ENCODE data around the gene SNX20.

Gene SNX20

GRCh38 chr16:50634947-50635346, 46.2 kb downstream of the SNX20 start:
- Histone ChIP-seq H3K27me3 (ENCODE audit: control insufficient read depth, insufficient read depth, low read length) (no peaks in the 10 kb centered on the region), H3K9me3 (ENCODE audit: control insufficient read depth, insufficient read depth, low read length) (no peaks in the 10 kb centered on the region), H3K4me3 (ENCODE audit: low read depth, low read length) (no peak overlapping the region)

GRCh38 chr16:50634090-50634489, 47.0 kb downstream of the SNX20 start:
- Histone ChIP-seq H3K4me1 (ENCODE audit: control insufficient read depth, insufficient read depth, low read length) (no peaks in the 10 kb centered on the region), H3K9me3 (ENCODE audit: control insufficient read depth, insufficient read depth, low read length) (no peaks in the 10 kb centered on the region), H3K27me3 (ENCODE audit: control insufficient read depth, insufficient read depth, low read length) (no peaks in the 10 kb centered on the region), H3K4me3 (ENCODE audit: low read depth, low read length) (no peak overlapping the region), H3K36me3 (ENCODE audit: control insufficient read depth, insufficient read depth, low read length) (no peaks in the 10 kb centered on the region), H3K9ac (ENCODE audit: low read depth, low read length) (no peak overlapping the region)

More at GRCh38 chr16:50634947-50635346, 46.2 kb downstream of the SNX20 start:
- no peaks in the 10 kb centered on the region for H3K4me1 ChIP-seq (ENCODE audit: control insufficient read depth, insufficient read depth, low read length)
- H3K9ac ChIP-seq (ENCODE audit: low read depth, low read length): no peak overlapping the region
- no peaks in the 10 kb centered on the region for H3K36me3 ChIP-seq (ENCODE audit: control insufficient read depth, insufficient read depth, low read length)

- H3K36me3 ChIP-seq (ENCODE audit: control insufficient read depth, insufficient read depth, low read length): no peaks in the 10 kb centered on the region
- no peaks in the 10 kb centered on the region for H3K9me3 ChIP-seq (ENCODE audit: control insufficient read depth, insufficient read depth, low read length)
- no peak overlapping the region for H3K4me3 ChIP-seq (ENCODE audit: low read depth, low read length)
- no peaks in the 10 kb centered on the region for H3K27me3 ChIP-seq (ENCODE audit: control insufficient read depth, insufficient read depth, low read length)
- no peak overlapping the region for H3K9ac ChIP-seq (ENCODE audit: low read depth, low read length)
- H3K4me1 ChIP-seq (ENCODE audit: control insufficient read depth, insufficient read depth, low read length): no peaks in the 10 kb centered on the region
Observed at GRCh38 chr16:50632927-50633800, 47.9 kb downstream of the SNX20 start.

- no peak overlapping the region for H3K9ac ChIP-seq (ENCODE audit: low read depth, low read length)
Observed at GRCh38 chr16:50631985-50632576, 49.0 kb downstream of the SNX20 start.

GRCh38 chr16:50631249-50631984, 49.7 kb downstream of the SNX20 start:
- Histone ChIP-seq H3K9me3 (ENCODE audit: control insufficient read depth, insufficient read depth, low read length) (no peaks in the 10 kb centered on the region), H3K9ac (ENCODE audit: low read depth, low read length) (no peak overlapping the region), H3K4me1 (ENCODE audit: control insufficient read depth, insufficient read depth, low read length) (no peaks in the 10 kb centered on the region), H3K27me3 (ENCODE audit: control insufficient read depth, insufficient read depth, low read length) (no peaks in the 10 kb centered on the region), H3K36me3 (ENCODE audit: control insufficient read depth, insufficient read depth, low read length) (no peaks in the 10 kb centered on the region), H3K4me3 (ENCODE audit: low read depth, low read length) (no peak overlapping the region)

More at GRCh38 chr16:50631985-50632576, 49.0 kb downstream of the SNX20 start:
- H3K27me3 ChIP-seq (ENCODE audit: control insufficient read depth, insufficient read depth, low read length): no peaks in the 10 kb centered on the region
- no peaks in the 10 kb centered on the region for H3K9me3 ChIP-seq (ENCODE audit: control insufficient read depth, insufficient read depth, low read length)
- no peaks in the 10 kb centered on the region for H3K4me1 ChIP-seq (ENCODE audit: control insufficient read depth, insufficient read depth, low read length)
- H3K4me3 ChIP-seq (ENCODE audit: low read depth, low read length): no peak overlapping the region
- H3K36me3 ChIP-seq (ENCODE audit: control insufficient read depth, insufficient read depth, low read length): no peaks in the 10 kb centered on the region

- no peaks in the 10 kb centered on the region for H3K36me3 ChIP-seq (ENCODE audit: control insufficient read depth, insufficient read depth, low read length)
- no peak overlapping the region for H3K4me3 ChIP-seq (ENCODE audit: low read depth, low read length)
- H3K9me3 ChIP-seq (ENCODE audit: control insufficient read depth, insufficient read depth, low read length): no peaks in the 10 kb centered on the region
- no peak overlapping the region for H3K9ac ChIP-seq (ENCODE audit: low read depth, low read length)
- H3K27me3 ChIP-seq (ENCODE audit: control insufficient read depth, insufficient read depth, low read length): no peaks in the 10 kb centered on the region
- no peaks in the 10 kb centered on the region for H3K4me1 ChIP-seq (ENCODE audit: control insufficient read depth, insufficient read depth, low read length)
Observed at GRCh38 chr16:50630394-50631020, 50.6 kb downstream of the SNX20 start.

GRCh38 chr16:50629334-50629733, 51.8 kb downstream of the SNX20 start:
- H3K4me1 ChIP-seq (ENCODE audit: control insufficient read depth, insufficient read depth, low read length): no peaks in the 10 kb centered on the region
- no peak overlapping the region for H3K9ac ChIP-seq (ENCODE audit: low read depth, low read length)
- no peaks in the 10 kb centered on the region for H3K27me3 ChIP-seq (ENCODE audit: control insufficient read depth, insufficient read depth, low read length)
- no peaks in the 10 kb centered on the region for H3K36me3 ChIP-seq (ENCODE audit: control insufficient read depth, insufficient read depth, low read length)
- H3K4me3 ChIP-seq (ENCODE audit: low read depth, low read length): no peak overlapping the region
- H3K9me3 ChIP-seq (ENCODE audit: control insufficient read depth, insufficient read depth, low read length): no peaks in the 10 kb centered on the region

GRCh38 chr16:50628156-50628802, 52.8 kb downstream of the SNX20 start:
- H3K27me3 ChIP-seq (ENCODE audit: control insufficient read depth, insufficient read depth, low read length): no peaks in the 10 kb centered on the region
- no peaks in the 10 kb centered on the region for H3K36me3 ChIP-seq (ENCODE audit: control insufficient read depth, insufficient read depth, low read length)
- no peaks in the 10 kb centered on the region for H3K9me3 ChIP-seq (ENCODE audit: control insufficient read depth, insufficient read depth, low read length)
- no peaks in the 10 kb centered on the region for H3K4me1 ChIP-seq (ENCODE audit: control insufficient read depth, insufficient read depth, low read length)
- no peak overlapping the region for H3K4me3 ChIP-seq (ENCODE audit: low read depth, low read length)
- no peak overlapping the region for H3K9ac ChIP-seq (ENCODE audit: low read depth, low read length)

GRCh38 chr16:50627419-50627818, 53.7 kb downstream of the SNX20 start:
- no peak overlapping the region for H3K9ac ChIP-seq (ENCODE audit: low read depth, low read length)
- H3K27me3 ChIP-seq (ENCODE audit: control insufficient read depth, insufficient read depth, low read length): no peaks in the 10 kb centered on the region
- H3K4me3 ChIP-seq (ENCODE audit: low read depth, low read length): no peak overlapping the region
- no peaks in the 10 kb centered on the region for H3K4me1 ChIP-seq (ENCODE audit: control insufficient read depth, insufficient read depth, low read length)
- H3K9me3 ChIP-seq (ENCODE audit: control insufficient read depth, insufficient read depth, low read length): no peaks in the 10 kb centered on the region
- H3K36me3 ChIP-seq (ENCODE audit: control insufficient read depth, insufficient read depth, low read length): no peaks in the 10 kb centered on the region

- H3K4me1 ChIP-seq (ENCODE audit: control insufficient read depth, insufficient read depth, low read length): no peaks in the 10 kb centered on the region
- no peaks in the 10 kb centered on the region for H3K36me3 ChIP-seq (ENCODE audit: control insufficient read depth, insufficient read depth, low read length)
- no peak overlapping the region for H3K9ac ChIP-seq (ENCODE audit: low read depth, low read length)
- no peak overlapping the region for H3K4me3 ChIP-seq (ENCODE audit: low read depth, low read length)
- H3K9me3 ChIP-seq (ENCODE audit: control insufficient read depth, insufficient read depth, low read length): no peaks in the 10 kb centered on the region
- no peaks in the 10 kb centered on the region for H3K27me3 ChIP-seq (ENCODE audit: control insufficient read depth, insufficient read depth, low read length)
Observed at GRCh38 chr16:50626868-50627267, 54.2 kb downstream of the SNX20 start.

- H3K36me3 ChIP-seq (ENCODE audit: control insufficient read depth, insufficient read depth, low read length): no peaks in the 10 kb centered on the region
- no peaks in the 10 kb centered on the region for H3K4me1 ChIP-seq (ENCODE audit: control insufficient read depth, insufficient read depth, low read length)
- no peak overlapping the region for H3K4me3 ChIP-seq (ENCODE audit: low read depth, low read length)
- H3K9ac ChIP-seq (ENCODE audit: low read depth, low read length): no peak overlapping the region
- H3K9me3 ChIP-seq (ENCODE audit: control insufficient read depth, insufficient read depth, low read length): no peaks in the 10 kb centered on the region
- H3K27me3 ChIP-seq (ENCODE audit: control insufficient read depth, insufficient read depth, low read length): no peaks in the 10 kb centered on the region
Observed at GRCh38 chr16:50625374-50625773, 55.7 kb downstream of the SNX20 start.

Measured in iPS-15b (cell line).